DOHH2 (cell line): ENCODE data around the gene ACTL10.

Experiments used
- H3F3A ChIP-seq: fragments of 200-600 bp; sonication (generic), shearing (Covaris generic); 2 replicates; pipeline ENCODE4 v1.6.0; 2016; ENCODE audit warnings: antibody characterized with exemption, mild to moderate bottlenecking; ENCODE audit not compliant: control insufficient read depth, insufficient read depth
- H3K27ac ChIP-seq: fragments of 200-600 bp; sonication (generic); 2 replicates; pipeline ENCODE4 v1.5.1; 2014; ENCODE audit warnings: low read depth, mild to moderate bottlenecking, low read length, moderate library complexity
- H3K27me3 ChIP-seq: fragments of 200-600 bp; sonication (generic); 2 replicates; pipeline ENCODE4 v1.6.1; 2014; ENCODE audit warnings: mild to moderate bottlenecking, low read length, mixed read lengths; ENCODE audit not compliant: control insufficient read depth
- H3K36me3 ChIP-seq: fragments of 200-600 bp; sonication (generic); 2 replicates; pipeline ENCODE4 v1.6.1; 2014; ENCODE audit warnings: mild to moderate bottlenecking, low read length, moderate library complexity, mixed read lengths; ENCODE audit not compliant: control insufficient read depth
- H3K4me1 ChIP-seq: fragments of 200-600 bp; sonication (generic); 2 replicates; pipeline ENCODE4 v1.6.1; 2014; ENCODE audit warnings: mild to moderate bottlenecking, low read length, mixed read lengths; ENCODE audit not compliant: control insufficient read depth
- H3K4me2 ChIP-seq: fragments of 200-600 bp; sonication (generic); 2 replicates; pipeline ENCODE4 v1.6.0; 2014; ENCODE audit warnings: mild to moderate bottlenecking, low read length, moderate library complexity
- H3K4me3 ChIP-seq: fragments of 200-600 bp; sonication (generic); 2 replicates; pipeline ENCODE4 v1.5.1; 2014; ENCODE audit warnings: mild to moderate bottlenecking, low read length, mixed read lengths
- H3K79me2 ChIP-seq: fragments of 200-600 bp; sonication (generic); 2 replicates; pipeline ENCODE4 v1.6.1; 2014; ENCODE audit warnings: mild to moderate bottlenecking, low read length, mixed read lengths; ENCODE audit not compliant: control insufficient read depth
- H3K9me2 ChIP-seq: fragments of 200-600 bp; sonication (generic); replicated peaks from 2 replicates; pipeline ENCODE4 v1.6.1; 2014; ENCODE audit warnings: mild to moderate bottlenecking, low read length, mixed read lengths; ENCODE audit not compliant: control insufficient read depth
- H3K9me3 ChIP-seq: fragments of 200-600 bp; sonication (generic); 2 replicates; pipeline ENCODE4 v1.6.1; 2014; ENCODE audit warnings: antibody characterized with exemption, low read length, mixed read lengths; ENCODE audit not compliant: control insufficient read depth, insufficient read depth
- H4K20me1 ChIP-seq: fragments of 200-600 bp; sonication (generic); 2 replicates; pipeline ENCODE4 v1.6.0; 2014; ENCODE audit warnings: low read depth, mild to moderate bottlenecking, antibody characterized with exemption, low read length, moderate library complexity; ENCODE audit not compliant: control insufficient read depth, insufficient read depth
- EZH2phosphoT487 ChIP-seq: fragments of 200-600 bp; sonication (generic); IDR thresholded peaks from 2 replicates; pipeline ENCODE4 v1.6.1; 2017; ENCODE audit warnings: borderline replicate concordance, mild to moderate bottlenecking, antibody characterized with exemption, low read length, moderate library complexity, mixed read lengths
- TF ChIP-seq, protein P1 (sequence below): fragments of 200-600 bp; sonication (generic); IDR thresholded peaks from one replicate; pipeline ENCODE4 v1.5.1; 2014; ENCODE audit warnings: antibody characterized with exemption, mild to moderate bottlenecking, low read depth, low read length; ENCODE audit not compliant: poor library complexity, severe bottlenecking

Gene ACTL10

DNA sequence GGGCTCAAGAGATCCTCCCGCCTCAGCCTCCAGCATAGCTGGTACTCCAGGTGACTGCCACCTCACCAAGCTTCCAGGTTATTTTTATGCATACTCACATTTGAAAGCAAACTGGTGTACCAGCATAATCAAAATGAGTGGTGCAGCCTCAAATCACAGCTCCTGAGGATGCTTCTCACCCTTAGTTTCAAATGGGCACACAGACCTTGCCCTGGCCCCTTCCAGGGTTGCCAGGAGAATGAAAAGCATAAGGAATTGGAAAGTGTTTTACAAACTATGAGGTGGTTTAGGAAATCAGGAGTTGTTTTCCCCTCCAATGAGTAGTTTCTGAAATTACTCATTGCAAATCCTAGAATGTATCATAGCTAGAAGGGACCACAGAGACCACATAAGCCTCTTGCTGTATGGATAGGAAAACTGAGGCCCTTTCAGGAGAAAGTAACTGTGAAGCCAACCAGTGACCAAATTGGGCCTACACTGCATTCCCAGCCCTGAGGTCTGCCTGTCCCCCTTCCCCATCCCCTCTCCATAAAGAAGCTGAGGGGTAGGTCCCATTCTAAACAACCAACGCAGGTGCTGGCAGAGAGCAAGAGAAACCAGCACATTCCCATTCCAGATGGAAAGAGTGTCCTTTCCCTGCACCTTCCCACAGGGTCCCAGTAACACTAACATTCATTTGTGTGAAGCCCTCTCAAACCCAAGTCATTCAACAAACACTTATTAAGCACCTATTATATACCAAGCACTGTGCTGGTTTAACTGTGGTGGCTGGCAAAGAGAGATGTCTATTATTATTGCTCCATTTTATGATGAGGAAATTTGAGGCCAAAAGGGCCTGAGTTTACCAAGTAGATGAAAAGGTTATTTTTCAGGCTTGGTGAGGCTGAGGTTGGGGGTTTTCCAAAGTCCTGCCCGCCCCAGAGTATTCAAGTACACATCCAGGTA is 21.5 kb downstream of the ACTL10 start:
- no peaks in the 10 kb centered on the region for H3K9me3 ChIP-seq
- H3K79me2 ChIP-seq = peaks cover 25% of the 10 kb centered on the region
- peaks cover 45% of the 10 kb centered on the region for H3K4me1 ChIP-seq
- peaks cover 7% of the 10 kb centered on the region for H3F3A ChIP-seq
- TF ChIP-seq, protein P1, sequence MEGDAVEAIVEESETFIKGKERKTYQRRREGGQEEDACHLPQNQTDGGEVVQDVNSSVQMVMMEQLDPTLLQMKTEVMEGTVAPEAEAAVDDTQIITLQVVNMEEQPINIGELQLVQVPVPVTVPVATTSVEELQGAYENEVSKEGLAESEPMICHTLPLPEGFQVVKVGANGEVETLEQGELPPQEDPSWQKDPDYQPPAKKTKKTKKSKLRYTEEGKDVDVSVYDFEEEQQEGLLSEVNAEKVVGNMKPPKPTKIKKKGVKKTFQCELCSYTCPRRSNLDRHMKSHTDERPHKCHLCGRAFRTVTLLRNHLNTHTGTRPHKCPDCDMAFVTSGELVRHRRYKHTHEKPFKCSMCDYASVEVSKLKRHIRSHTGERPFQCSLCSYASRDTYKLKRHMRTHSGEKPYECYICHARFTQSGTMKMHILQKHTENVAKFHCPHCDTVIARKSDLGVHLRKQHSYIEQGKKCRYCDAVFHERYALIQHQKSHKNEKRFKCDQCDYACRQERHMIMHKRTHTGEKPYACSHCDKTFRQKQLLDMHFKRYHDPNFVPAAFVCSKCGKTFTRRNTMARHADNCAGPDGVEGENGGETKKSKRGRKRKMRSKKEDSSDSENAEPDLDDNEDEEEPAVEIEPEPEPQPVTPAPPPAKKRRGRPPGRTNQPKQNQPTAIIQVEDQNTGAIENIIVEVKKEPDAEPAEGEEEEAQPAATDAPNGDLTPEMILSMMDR = no peak
- no peak for TF ChIP-seq EZH2phosphoT487
- H3K9me2 ChIP-seq = no peaks in the 10 kb centered on the region
- no peak overlapping the region for H3K4me2 ChIP-seq
- H3K36me3 ChIP-seq = peaks cover 21% of the 10 kb centered on the region
- H3K27ac ChIP-seq = no peak overlapping the region
- H4K20me1 ChIP-seq = peaks cover 13% of the 10 kb centered on the region
- H3K4me3 ChIP-seq = no peak overlapping the region
- no peaks in the 10 kb centered on the region for H3K27me3 ChIP-seq

GRCh38 chr20:33688938-33689424 is 22.2 kb downstream of the ACTL10 start:
- peaks cover 38% of the 10 kb centered on the region for H3K4me1 ChIP-seq
- H3K27ac ChIP-seq = no peak overlapping the region
- peaks cover 7% of the 10 kb centered on the region for H3F3A ChIP-seq
- H3K9me2 ChIP-seq = no peaks in the 10 kb centered on the region
- H3K9me3 ChIP-seq = no peaks in the 10 kb centered on the region
- H3K4me2 ChIP-seq = no peak overlapping the region
- peaks cover 18% of the 10 kb centered on the region for H3K79me2 ChIP-seq
- no peaks in the 10 kb centered on the region for H3K27me3 ChIP-seq
- peaks cover 16% of the 10 kb centered on the region for H3K36me3 ChIP-seq
- peaks cover 11% of the 10 kb centered on the region for H4K20me1 ChIP-seq
- no peak for TF ChIP-seq EZH2phosphoT487
- TF ChIP-seq, protein P1 = no peak
- no peak overlapping the region for H3K4me3 ChIP-seq

- TF ChIP-seq, protein P1 = no peak
- no peak for TF ChIP-seq EZH2phosphoT487
Measured at GRCh38 chr20:33689493-33689892, 22.8 kb downstream of the ACTL10 start.

More at GRCh38 chr20:33689493-33689892, 22.8 kb downstream of the ACTL10 start:
- no peak overlapping the region for H3K27ac ChIP-seq
- H3K4me3 ChIP-seq = no peak overlapping the region
- H3K36me3 ChIP-seq = peaks cover 11% of the 10 kb centered on the region
- peaks cover 33% of the 10 kb centered on the region for H3K4me1 ChIP-seq
- peaks cover 13% of the 10 kb centered on the region for H3K79me2 ChIP-seq
- H4K20me1 ChIP-seq = peaks cover 6% of the 10 kb centered on the region
- no peak overlapping the region for H3K4me2 ChIP-seq
- no peaks in the 10 kb centered on the region for H3K9me3 ChIP-seq
- H3K9me2 ChIP-seq = no peaks in the 10 kb centered on the region
- peaks cover 7% of the 10 kb centered on the region for H3F3A ChIP-seq
- no peaks in the 10 kb centered on the region for H3K27me3 ChIP-seq
